ENCODE results near the gene OARD1. TPM values are rescaled to one million over a fixed set of nuclear protein-coding genes. Genes with fewer than 3 reads are reported as not detected.

The OARD1 gene
- total and polyA plus RNA-seq, 2 donors (not counting 1 experiment from before 2014, with no cell fraction given) = 9.6 to 52.5 TPM

- POLR2A ChIA-PET = no interaction called here
- Histone ChIP-seq H3K79me2 (ENCODE audit: control insufficient read depth, insufficient read depth, low read length) (no peaks in the 10 kb centered on the region), H3K4me1 (ENCODE audit: control insufficient read depth in 2 of 2, insufficient read depth in 2 of 2, low read length in 2 of 2) (no peaks in the 10 kb centered on the region), H3K27me3 (replicated peaks in 1 of 4; ENCODE audit: control extremely low read depth in 1 of 4, control insufficient read depth in 3 of 4, insufficient read depth in 4 of 4, low read length in 3 of 4) (no peaks in the 10 kb centered on the region), H3K9ac (ENCODE audit: low read length) (no peak within 1 kb of the TSS), H2AFZ (ENCODE audit: insufficient read depth, low read depth, low read length, poor library complexity, severe bottlenecking) (no peak within 1 kb of the TSS), H3K4me3 (ENCODE audit: control extremely low read depth in 1 of 5, extremely low read depth in 1 of 5, insufficient read depth in 1 of 5, low read depth in 2 of 5, low read length in 4 of 5) (no peak within 1 kb of the TSS), H3K27ac (ENCODE audit: low read length in 2 of 2) (no peak within 1 kb of the TSS), H4K20me1 (ENCODE audit: control insufficient read depth, insufficient read depth, low read length, poor library complexity, severe bottlenecking) (no peaks in the 10 kb centered on the region), H3K36me3 (replicated peaks in 1 of 2; ENCODE audit: control extremely low read depth in 1 of 2, control insufficient read depth in 1 of 2, extremely low read depth in 1 of 2, insufficient read depth in 2 of 2, low read length in 1 of 2) (peaks cover 0 to 2% of the 10 kb centered on the region in 2 experiments), H3K9me3 (ENCODE audit: control extremely low read depth in 1 of 3, control insufficient read depth in 2 of 3, insufficient read depth in 1 of 3, low read length in 2 of 3) (no peaks in the 10 kb centered on the region), H3K4me2 (replicated peaks; ENCODE audit: low read depth, low read length, poor library complexity, severe bottlenecking) (no peak within 1 kb of the TSS)
- no peak for TF ChIP-seq EZH2 (IDR thresholded peaks at IDR 0.05; ENCODE audit: borderline replicate concordance, insufficient read depth, low read depth, low read length, poor library complexity, severe bottlenecking)
- TF ChIP-seq, protein P1, sequence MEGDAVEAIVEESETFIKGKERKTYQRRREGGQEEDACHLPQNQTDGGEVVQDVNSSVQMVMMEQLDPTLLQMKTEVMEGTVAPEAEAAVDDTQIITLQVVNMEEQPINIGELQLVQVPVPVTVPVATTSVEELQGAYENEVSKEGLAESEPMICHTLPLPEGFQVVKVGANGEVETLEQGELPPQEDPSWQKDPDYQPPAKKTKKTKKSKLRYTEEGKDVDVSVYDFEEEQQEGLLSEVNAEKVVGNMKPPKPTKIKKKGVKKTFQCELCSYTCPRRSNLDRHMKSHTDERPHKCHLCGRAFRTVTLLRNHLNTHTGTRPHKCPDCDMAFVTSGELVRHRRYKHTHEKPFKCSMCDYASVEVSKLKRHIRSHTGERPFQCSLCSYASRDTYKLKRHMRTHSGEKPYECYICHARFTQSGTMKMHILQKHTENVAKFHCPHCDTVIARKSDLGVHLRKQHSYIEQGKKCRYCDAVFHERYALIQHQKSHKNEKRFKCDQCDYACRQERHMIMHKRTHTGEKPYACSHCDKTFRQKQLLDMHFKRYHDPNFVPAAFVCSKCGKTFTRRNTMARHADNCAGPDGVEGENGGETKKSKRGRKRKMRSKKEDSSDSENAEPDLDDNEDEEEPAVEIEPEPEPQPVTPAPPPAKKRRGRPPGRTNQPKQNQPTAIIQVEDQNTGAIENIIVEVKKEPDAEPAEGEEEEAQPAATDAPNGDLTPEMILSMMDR (IDR thresholded peaks at IDR 0.05) = peak; percentile 73
- ATAC-seq (ENCODE audit: low read depth) = peak; percentile 60
- no peaks in the 10 kb centered on the region for H3K4me1 Mint-ChIP-seq
- no peak within 1 kb of the TSS for H3K27ac Mint-ChIP-seq
- intact Hi-C loops (cut with micrococcal nuclease) = no loop called here
- H3K9me3 Mint-ChIP-seq (ENCODE audit: insufficient read depth) = no peaks in the 10 kb centered on the region
- CTCF ChIA-PET = interaction anchor here (0.7 to 2.5 kb wide), 13 partner anchors 9 to 1693 kb away, joined by 3 to 13 read pairs (median 4); partner anchors contain the start of gene APOBEC2
- peak; percentile 58 for DNase-seq
- WGBS (ENCODE audit: insufficient coverage) = 76% methylated on average over 10 of the region's 10 CpGs
- H3K4me3 Mint-ChIP-seq = no peak within 1 kb of the TSS
- no peaks in the 10 kb centered on the region for H3K27me3 Mint-ChIP-seq
These were observed 32.8 kb downstream of the OARD1 start, which contains the start of gene UNC5CL for GRCh38 chr6:41039060-41039998. Gene UNC5CL (minus strand): TSS chr6:41039221. CDS start chr6:41035074, 4,147 bp downstream.

DNA sequence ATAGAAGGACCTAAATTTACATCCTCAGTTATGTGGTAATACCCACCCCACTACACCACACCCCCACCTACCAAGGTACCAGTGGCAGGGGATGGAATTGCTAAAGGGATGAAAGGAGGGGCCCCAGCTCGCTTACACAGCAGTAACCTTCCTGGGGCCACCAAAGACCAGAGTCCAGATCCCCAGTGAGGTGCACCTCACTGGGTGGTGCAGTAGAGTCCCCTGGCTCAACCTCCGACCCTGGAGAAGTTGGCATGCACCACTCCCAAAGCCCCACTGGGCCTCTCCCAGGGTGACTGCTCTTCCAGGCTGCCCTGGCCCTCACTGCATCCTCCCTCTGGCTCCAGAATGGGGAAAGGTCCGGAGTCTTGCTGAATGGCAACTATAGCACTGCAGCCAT lies 34.0 kb downstream of the OARD1 start:
- H3K27me3 Mint-ChIP-seq = no peaks in the 10 kb centered on the region
- DNase-seq = no peak
- H3K4me2 ChIP-seq (replicated peaks; ENCODE audit: low read depth, low read length, poor library complexity, severe bottlenecking) = no peak overlapping the region
- no peaks in the 10 kb centered on the region for H3K27me3 ChIP-seq (replicated peaks in 1 of 4; ENCODE audit: control extremely low read depth in 1 of 4, control insufficient read depth in 3 of 4, insufficient read depth in 4 of 4, low read length in 3 of 4)
- no peak overlapping the region for H3K4me3 Mint-ChIP-seq
- POLR2A ChIA-PET = no interaction called here
- no peak for TF ChIP-seq EZH2 (IDR thresholded peaks at IDR 0.05; ENCODE audit: borderline replicate concordance, insufficient read depth, low read depth, low read length, poor library complexity, severe bottlenecking)
- TF ChIP-seq, protein P1 (IDR thresholded peaks at IDR 0.05) = no peak
- peaks cover 0 to 2% of the 10 kb centered on the region in 2 experiments for H3K36me3 ChIP-seq (replicated peaks in 1 of 2; ENCODE audit: control extremely low read depth in 1 of 2, control insufficient read depth in 1 of 2, extremely low read depth in 1 of 2, insufficient read depth in 2 of 2, low read length in 1 of 2)
- H3K79me2 ChIP-seq (ENCODE audit: control insufficient read depth, insufficient read depth, low read length) = no peaks in the 10 kb centered on the region
- H3K4me1 ChIP-seq (ENCODE audit: control insufficient read depth in 2 of 2, insufficient read depth in 2 of 2, low read length in 2 of 2) = no peaks in the 10 kb centered on the region
- 97% methylated on average over 3 of the region's 3 CpGs for WGBS (ENCODE audit: insufficient coverage)
- H3K27ac Mint-ChIP-seq = no peak overlapping the region
- no peak overlapping the region for H2AFZ ChIP-seq (ENCODE audit: insufficient read depth, low read depth, low read length, poor library complexity, severe bottlenecking)
- no peaks in the 10 kb centered on the region for H3K9me3 ChIP-seq (ENCODE audit: control extremely low read depth in 1 of 3, control insufficient read depth in 2 of 3, insufficient read depth in 1 of 3, low read length in 2 of 3)
- CTCF ChIA-PET = interaction anchor here (0.7 to 3.0 kb wide), 5 partner anchors 8 to 25 kb away, joined by 3 to 23 read pairs (median 8); no protein-coding TSS in a partner anchor
- H4K20me1 ChIP-seq (ENCODE audit: control insufficient read depth, insufficient read depth, low read length, poor library complexity, severe bottlenecking) = no peaks in the 10 kb centered on the region
- H3K4me1 Mint-ChIP-seq = no peaks in the 10 kb centered on the region
- no peak for ATAC-seq (ENCODE audit: low read depth)
- no peak overlapping the region for H3K27ac ChIP-seq (ENCODE audit: low read length in 2 of 2)
- no peaks in the 10 kb centered on the region for H3K9me3 Mint-ChIP-seq (ENCODE audit: insufficient read depth)
- no peak overlapping the region for H3K4me3 ChIP-seq (ENCODE audit: control extremely low read depth in 1 of 5, extremely low read depth in 1 of 5, insufficient read depth in 1 of 5, low read depth in 2 of 5, low read length in 4 of 5)
- intact Hi-C loops (cut with micrococcal nuclease) = no loop called here
- H3K9ac ChIP-seq (ENCODE audit: low read length) = no peak overlapping the region

Measured in B cell (primary cell).